ENCODE results near the gene ATXN7L3.

DNA sequence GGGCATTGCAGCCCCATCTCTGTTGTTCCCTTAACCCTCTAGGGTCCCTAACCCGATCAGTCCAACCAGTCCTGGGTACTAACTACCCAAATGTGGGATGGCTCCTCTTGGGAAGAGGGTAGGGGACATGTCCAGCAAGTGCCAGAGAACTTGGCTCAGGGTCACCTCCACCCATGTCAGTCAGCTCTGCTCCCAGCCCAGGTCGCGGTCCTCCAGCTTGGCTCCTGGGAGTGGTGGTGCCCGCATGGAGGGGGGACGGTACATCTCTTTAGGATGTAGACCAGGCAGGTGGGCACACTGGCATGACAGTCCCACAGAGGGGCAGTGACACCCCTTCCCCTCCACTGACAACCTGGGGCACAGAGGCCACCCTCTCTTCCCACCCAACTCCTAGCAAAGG is 6.9 kb downstream of the ATXN7L3 start:
- no peak for TF ChIP-seq POLR2A (IDR thresholded peaks at IDR 0.05)
- TF ChIP-seq, protein P1, sequence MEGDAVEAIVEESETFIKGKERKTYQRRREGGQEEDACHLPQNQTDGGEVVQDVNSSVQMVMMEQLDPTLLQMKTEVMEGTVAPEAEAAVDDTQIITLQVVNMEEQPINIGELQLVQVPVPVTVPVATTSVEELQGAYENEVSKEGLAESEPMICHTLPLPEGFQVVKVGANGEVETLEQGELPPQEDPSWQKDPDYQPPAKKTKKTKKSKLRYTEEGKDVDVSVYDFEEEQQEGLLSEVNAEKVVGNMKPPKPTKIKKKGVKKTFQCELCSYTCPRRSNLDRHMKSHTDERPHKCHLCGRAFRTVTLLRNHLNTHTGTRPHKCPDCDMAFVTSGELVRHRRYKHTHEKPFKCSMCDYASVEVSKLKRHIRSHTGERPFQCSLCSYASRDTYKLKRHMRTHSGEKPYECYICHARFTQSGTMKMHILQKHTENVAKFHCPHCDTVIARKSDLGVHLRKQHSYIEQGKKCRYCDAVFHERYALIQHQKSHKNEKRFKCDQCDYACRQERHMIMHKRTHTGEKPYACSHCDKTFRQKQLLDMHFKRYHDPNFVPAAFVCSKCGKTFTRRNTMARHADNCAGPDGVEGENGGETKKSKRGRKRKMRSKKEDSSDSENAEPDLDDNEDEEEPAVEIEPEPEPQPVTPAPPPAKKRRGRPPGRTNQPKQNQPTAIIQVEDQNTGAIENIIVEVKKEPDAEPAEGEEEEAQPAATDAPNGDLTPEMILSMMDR (IDR thresholded peaks at IDR 0.05), result no peak
